ENCODE measurements around the gene XRCC1. TPM values are rescaled to one million over a fixed set of nuclear protein-coding genes. Genes with fewer than 3 reads are reported as not detected.

Gene XRCC1
- total and polyA plus RNA-seq, 4 experiments from 2014 or later, result 16.3 to 41.0 (median 31.2) TPM

DNA sequence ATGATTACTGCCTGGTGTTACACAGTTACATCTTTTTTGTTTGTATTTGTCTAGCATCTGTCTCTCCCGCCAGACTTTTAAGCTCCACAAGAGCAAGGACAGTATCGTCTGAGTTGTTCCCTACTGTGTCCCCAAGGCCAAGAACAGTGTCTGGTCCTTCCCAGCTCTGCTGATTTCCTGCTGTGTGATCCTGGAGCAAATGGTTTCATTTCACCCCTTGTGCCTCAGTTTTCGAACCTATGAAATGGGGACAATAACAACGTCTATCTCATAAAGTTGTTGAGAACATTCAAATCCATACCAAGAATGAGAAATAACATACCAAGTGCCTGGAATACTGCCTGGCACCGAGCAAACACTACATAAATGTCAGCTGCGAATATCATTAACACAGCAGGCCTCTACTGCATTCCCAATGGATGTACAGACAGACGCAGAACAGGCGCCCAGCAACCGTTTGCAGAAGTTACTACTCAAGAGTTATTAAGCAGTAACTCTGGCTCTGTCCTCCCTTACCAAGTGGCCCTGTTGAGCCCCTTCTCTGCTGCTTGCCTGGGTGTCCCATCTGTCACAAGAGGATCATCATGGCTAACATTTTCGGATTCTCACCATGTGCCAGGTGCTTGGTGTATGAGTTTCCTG, 11.4 kb downstream of the XRCC1 start:
- H3K4me1 Mint-ChIP-seq, result peaks cover 36 to 65% (median 43%) of the 10 kb centered on the region in 4 donors
- ChIA-PET CTCF (ENCODE audit: partially characterized antibody) (interaction anchor here (2.8 to 7.0 kb wide), 2 partner anchors 9 to 31 kb away, joined by 19 to 59 read pairs; partner anchors contain the start of genes IRGQ and ZNF576), POLR2A (ENCODE audit: partially characterized antibody) (interaction anchor here (1.0 to 6.1 kb wide), 6 partner anchors 9 to 59 kb away, joined by 3 to 41 read pairs (median 4); partner anchors contain the start of genes ETHE1, IRGQ, PINLYP and XRCC1)
- peak overlapping the region; percentile 92 to 98 (median 96) for H3K27ac Mint-ChIP-seq
- no peaks in the 10 kb centered on the region for H3K27me3 Mint-ChIP-seq
- H3K4me3 Mint-ChIP-seq, result peak overlapping the region in 7 of 8 donors; percentile 3 to 83 (median 51)
- H3K36me3 ChIP-seq (ENCODE audit: insufficient read depth, low read length), result peaks cover 3% of the 10 kb centered on the region
- peaks cover 0 to 2% (median 0%) of the 10 kb centered on the region in 8 donors for H3K9me3 Mint-ChIP-seq
- no peaks in the 10 kb centered on the region for H3K27me3 ChIP-seq (ENCODE audit: insufficient read depth, low read length)
- H3K9me3 ChIP-seq (ENCODE audit: control insufficient read depth in 1 of 2, low read length in 2 of 2), result no peaks in the 10 kb centered on the region
- H3K27ac ChIP-seq (ENCODE audit: low read depth, low read length), result peak overlapping the region; percentile 72
- no peak for DNase-seq
- H3K36me3 Mint-ChIP-seq, result peaks cover 14 to 19% of the 10 kb centered on the region in 2 donors
- no peak overlapping the region for H3K4me3 ChIP-seq (ENCODE audit: low read length in 2 of 2)
- peaks cover 45% of the 10 kb centered on the region for H3K4me1 ChIP-seq (ENCODE audit: insufficient read depth, low read length)
- intact Hi-C loops (cut with micrococcal nuclease), result loop anchor here (1.0 to 10.0 kb wide), 3 partner anchors 9 to 221 kb away; partner anchors contain the start of genes KCNN4 and ZNF575

DNA sequence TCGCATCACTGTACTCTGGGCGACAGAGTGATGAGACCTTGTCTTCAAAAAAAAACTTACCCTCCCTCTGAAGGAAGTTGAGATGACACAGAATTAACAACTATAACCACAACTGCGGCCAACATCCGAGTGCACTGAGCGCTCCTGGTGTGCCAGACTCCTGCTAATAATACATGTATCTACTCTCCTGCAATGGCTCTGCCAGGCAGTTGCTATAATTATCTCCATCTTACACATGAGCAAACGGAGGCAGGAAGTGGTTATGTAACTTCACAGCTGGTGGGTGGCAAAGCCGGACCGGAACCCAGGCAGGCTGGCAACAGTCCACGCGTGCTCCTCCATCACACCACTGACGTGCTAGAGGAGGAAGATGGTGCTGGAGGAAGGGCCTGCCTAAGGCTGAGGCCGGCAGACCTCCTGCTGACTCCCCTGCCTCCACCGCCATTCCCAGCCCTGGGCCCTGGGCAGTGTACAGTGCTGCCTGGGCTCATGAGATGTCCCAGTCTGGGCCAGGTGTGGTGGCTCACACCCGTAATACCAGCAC, 12.6 kb downstream of the XRCC1 start:
- peaks cover 36 to 65% (median 43%) of the 10 kb centered on the region in 4 donors for H3K4me1 Mint-ChIP-seq
- H3K27ac Mint-ChIP-seq, result peak overlapping the region; percentile 92 to 98 (median 96)
- peak overlapping the region; percentile 63 to 86 (median 74) for H3K4me3 Mint-ChIP-seq
- ChIA-PET CTCF (ENCODE audit: partially characterized antibody) (interaction anchor here (1.6 to 7.0 kb wide), 3 partner anchors 8 to 58 kb away, joined by 3 to 59 read pairs (median 19); partner anchors contain the start of genes IRGQ and ZNF576), POLR2A (ENCODE audit: partially characterized antibody) (interaction anchor here (0.6 to 6.1 kb wide), 8 partner anchors 12 to 99 kb away, joined by 3 to 41 read pairs (median 3); partner anchors contain the start of genes ETHE1, IRGQ, PINLYP and XRCC1)
- Histone ChIP-seq H3K27ac (ENCODE audit: low read depth, low read length) (peak overlapping the region; percentile 72), H3K36me3 (ENCODE audit: insufficient read depth, low read length) (peaks cover 3% of the 10 kb centered on the region), H3K27me3 (ENCODE audit: insufficient read depth, low read length) (no peaks in the 10 kb centered on the region), H3K4me3 (ENCODE audit: low read length in 2 of 2) (peak overlapping the region in 1 of 2 donors; percentile 32), H3K4me1 (ENCODE audit: insufficient read depth, low read length) (peaks cover 45% of the 10 kb centered on the region), H3K9me3 (ENCODE audit: control insufficient read depth in 1 of 2, low read length in 2 of 2) (no peaks in the 10 kb centered on the region)
- H3K27me3 Mint-ChIP-seq, result no peaks in the 10 kb centered on the region
- intact Hi-C loops (cut with micrococcal nuclease), result loop anchor here (1.0 to 10.0 kb wide), 5 partner anchors 7 to 222 kb away; partner anchors contain the start of genes IRGQ, KCNN4, PINLYP and XRCC1
- H3K36me3 Mint-ChIP-seq, result peaks cover 14 to 22% of the 10 kb centered on the region in 2 donors
- peaks cover 0 to 2% (median 0%) of the 10 kb centered on the region in 8 donors for H3K9me3 Mint-ChIP-seq
- peak; percentile 82 to 93 (median 86) for DNase-seq

DNA sequence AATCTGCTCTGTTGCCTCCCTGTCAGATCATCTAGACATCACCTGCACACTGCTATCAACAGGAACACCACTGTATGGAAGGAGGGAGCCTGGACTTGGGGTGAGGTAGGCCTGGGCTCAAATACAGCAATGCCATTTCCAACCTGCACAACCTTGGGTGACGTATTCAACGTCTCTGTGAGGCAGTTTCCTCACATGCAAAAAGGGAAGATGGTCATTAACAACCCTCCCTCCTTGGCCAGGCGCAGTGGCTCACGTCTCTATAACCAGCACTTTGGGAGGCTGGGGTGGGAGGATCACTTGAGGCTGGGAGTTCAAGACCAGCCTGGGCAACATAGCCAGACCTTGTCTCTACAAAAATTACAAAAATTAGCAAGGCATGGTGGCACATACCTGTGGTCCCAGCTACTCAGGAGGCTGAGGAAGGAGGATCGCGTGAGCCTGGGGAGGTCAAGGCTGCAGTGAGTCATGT, 13.1 kb downstream of the XRCC1 start:
- ChIA-PET CTCF (ENCODE audit: partially characterized antibody) (interaction anchor here (1.6 to 7.0 kb wide), 2 partner anchors 32 to 59 kb away, joined by 3 to 59 read pairs; partner anchors contain the start of genes IRGQ and ZNF576), POLR2A (ENCODE audit: partially characterized antibody) (interaction anchor here (0.6 to 6.1 kb wide), 6 partner anchors 12 to 98 kb away, joined by 3 to 41 read pairs (median 6); partner anchors contain the start of genes IRGQ, PINLYP, XRCC1 and ZNF575)
- Histone ChIP-seq H3K27ac (ENCODE audit: low read depth, low read length) (peak overlapping the region; percentile 72), H3K9me3 (ENCODE audit: control insufficient read depth in 1 of 2, low read length in 2 of 2) (no peaks in the 10 kb centered on the region), H3K4me1 (ENCODE audit: insufficient read depth, low read length) (peaks cover 45% of the 10 kb centered on the region), H3K4me3 (ENCODE audit: low read length in 2 of 2) (peak overlapping the region in 1 of 2 donors; percentile 32), H3K36me3 (ENCODE audit: insufficient read depth, low read length) (peaks cover 3% of the 10 kb centered on the region), H3K27me3 (ENCODE audit: insufficient read depth, low read length) (no peaks in the 10 kb centered on the region)
- Mint-ChIP-seq H3K9me3 (peaks cover 0 to 2% (median 0%) of the 10 kb centered on the region in 8 donors), H3K4me3 (peak overlapping the region; percentile 63 to 86 (median 74)), H3K27ac (peak overlapping the region; percentile 92 to 98 (median 96)), H3K4me1 (peaks cover 36 to 65% (median 43%) of the 10 kb centered on the region in 4 donors), H3K27me3 (no peaks in the 10 kb centered on the region), H3K36me3 (peaks cover 14 to 26% of the 10 kb centered on the region in 2 donors)
- DNase-seq, result no peak
- intact Hi-C loops (cut with micrococcal nuclease), result loop anchor here (1.0 to 10.0 kb wide), 4 partner anchors 13 to 223 kb away; partner anchors contain the start of genes IRGQ, KCNN4, PINLYP and XRCC1

DNA sequence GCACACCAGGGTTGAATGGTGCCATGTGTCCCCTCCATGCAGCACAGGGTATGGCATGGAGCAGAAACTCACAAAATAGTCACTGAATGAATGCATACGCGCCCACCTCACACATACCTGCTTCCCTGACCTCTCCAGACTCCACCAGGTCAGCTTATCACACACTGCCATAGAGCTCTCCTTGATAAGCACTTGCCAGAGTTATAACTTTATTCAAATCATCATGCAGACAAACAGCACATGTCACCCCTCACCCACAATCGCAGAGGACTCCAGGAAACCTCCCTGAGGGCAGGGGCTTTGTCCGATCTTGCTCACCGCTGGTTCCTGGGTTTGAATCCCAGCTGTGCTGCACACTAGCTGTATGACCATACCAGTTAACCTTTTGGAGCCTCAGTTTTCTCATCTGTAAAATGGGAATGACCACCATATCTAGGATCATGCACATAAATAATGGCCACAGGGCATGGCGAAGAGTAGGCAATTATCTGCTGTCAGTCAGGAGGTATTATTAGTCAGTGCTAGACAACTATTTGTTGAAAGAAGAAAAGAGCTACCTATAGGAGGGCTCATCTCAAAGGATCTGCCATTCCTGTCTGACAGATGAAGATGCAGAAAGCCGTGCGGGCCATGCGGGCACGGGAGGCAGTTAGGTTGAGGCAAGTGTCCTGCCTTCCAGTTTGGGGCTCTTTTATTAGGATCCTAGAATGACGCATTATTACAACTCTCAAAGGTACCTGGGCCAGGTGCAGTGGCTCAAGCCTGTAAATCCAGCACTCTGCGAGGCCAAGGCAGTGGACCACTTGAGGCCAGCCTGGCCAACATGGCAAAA, 14.0 kb downstream of the XRCC1 start:
- Mint-ChIP-seq H3K4me3 (peak overlapping the region in 7 of 8 donors; percentile 26 to 86 (median 69)), H3K9me3 (peaks cover 0 to 2% (median 0%) of the 10 kb centered on the region in 8 donors), H3K4me1 (peaks cover 34 to 59% (median 39%) of the 10 kb centered on the region in 4 donors), H3K27ac (peak overlapping the region; percentile 92 to 98 (median 96)), H3K27me3 (no peaks in the 10 kb centered on the region), H3K36me3 (peaks cover 14 to 25% of the 10 kb centered on the region in 2 donors)
- DNase-seq, result no peak
- intact Hi-C loops (cut with micrococcal nuclease), result loop anchor here (10.0 kb wide), 1 partner anchor 223 kb away; the partner anchor contains the start of gene KCNN4
- H3K9me3 ChIP-seq (ENCODE audit: control insufficient read depth in 1 of 2, low read length in 2 of 2), result no peaks in the 10 kb centered on the region
- H3K4me3 ChIP-seq (ENCODE audit: low read length in 2 of 2), result no peak overlapping the region
- peak overlapping the region; percentile 72 for H3K27ac ChIP-seq (ENCODE audit: low read depth, low read length)
- CTCF ChIA-PET (ENCODE audit: partially characterized antibody), result interaction anchor here (1.6 to 7.0 kb wide), 2 partner anchors 33 to 59 kb away, joined by 3 to 59 read pairs; partner anchors contain the start of genes IRGQ and ZNF576
- POLR2A ChIA-PET (ENCODE audit: partially characterized antibody), result interaction anchor here (1.5 to 6.1 kb wide), 4 partner anchors 13 to 34 kb away, joined by 4 to 41 read pairs (median 16); partner anchors contain the start of genes IRGQ, PINLYP, XRCC1 and ZNF575
- H3K27me3 ChIP-seq (ENCODE audit: insufficient read depth, low read length), result no peaks in the 10 kb centered on the region
- peaks cover 45% of the 10 kb centered on the region for H3K4me1 ChIP-seq (ENCODE audit: insufficient read depth, low read length)
- H3K36me3 ChIP-seq (ENCODE audit: insufficient read depth, low read length), result peaks cover 4% of the 10 kb centered on the region

DNA sequence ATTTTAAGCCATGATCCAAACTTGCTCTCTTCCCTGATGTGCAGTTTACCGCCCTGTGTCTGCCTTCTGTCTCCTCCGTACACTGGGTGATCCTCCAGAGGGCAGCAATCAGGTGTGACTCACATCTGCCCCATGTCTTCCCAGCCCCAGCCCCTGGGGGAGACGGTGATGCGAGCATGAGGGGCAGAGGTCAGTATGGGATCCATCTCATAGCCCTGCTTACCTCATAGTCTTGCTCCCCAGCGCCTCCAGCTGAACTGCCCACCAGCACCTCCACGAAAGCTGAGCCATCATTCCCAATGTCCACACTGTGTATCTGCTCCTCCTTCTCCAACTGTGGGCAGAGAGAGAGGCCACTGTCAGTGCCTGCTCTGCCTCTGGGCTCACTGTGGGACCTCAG, 14.6 kb downstream of the XRCC1 start:
- intact Hi-C loops (cut with micrococcal nuclease), result loop anchor here (10.0 kb wide), 1 partner anchor 224 kb away; the partner anchor contains the start of gene KCNN4
- H3K27me3 ChIP-seq (ENCODE audit: insufficient read depth, low read length), result no peaks in the 10 kb centered on the region
- peaks cover 45% of the 10 kb centered on the region for H3K4me1 ChIP-seq (ENCODE audit: insufficient read depth, low read length)
- H3K27ac ChIP-seq (ENCODE audit: low read depth, low read length), result no peak overlapping the region
- H3K4me3 ChIP-seq (ENCODE audit: low read length in 2 of 2), result no peak overlapping the region
- Mint-ChIP-seq H3K9me3 (peaks cover 0 to 2% (median 0%) of the 10 kb centered on the region in 8 donors), H3K27ac (peak overlapping the region; percentile 82 to 98 (median 93)), H3K4me1 (peaks cover 34 to 59% (median 40%) of the 10 kb centered on the region in 4 donors), H3K27me3 (no peaks in the 10 kb centered on the region), H3K36me3 (peaks cover 14 to 25% of the 10 kb centered on the region in 2 donors), H3K4me3 (peak overlapping the region in 4 of 8 donors; percentile 10 to 58 (median 23))
- ChIA-PET POLR2A (ENCODE audit: partially characterized antibody) (interaction anchor here (0.7 to 6.1 kb wide), 3 partner anchors 28 to 775 kb away, joined by 4 to 41 read pairs (median 4); partner anchors contain the start of genes IRGQ, ZNF575 and ZNF576), CTCF (ENCODE audit: partially characterized antibody) (interaction anchor here (7.0 kb wide), 1 partner anchor 34 kb away, joined by 59 read pairs; the partner anchor contains the start of genes IRGQ and ZNF576)
- DNase-seq, result no peak
- H3K9me3 ChIP-seq (ENCODE audit: control insufficient read depth in 1 of 2, low read length in 2 of 2), result no peaks in the 10 kb centered on the region
- H3K36me3 ChIP-seq (ENCODE audit: insufficient read depth, low read length), result peaks cover 9% of the 10 kb centered on the region

All from CD4-positive, alpha-beta memory T cell (primary cell).